HG03460 (cell line): ENCODE measurements around the gene TEX101.

Source experiments
- ATAC-seq: cut with Tn5 transposase; IDR thresholded peaks from one replicate; pipeline ENCODE4 v1.9.1; 2021; ENCODE audit not compliant: unreplicated experiment

Gene TEX101

GRCh38 chr19:43445426-43445825 is 30.7 kb downstream of the TEX101 start:
- no peak for ATAC-seq

- no peak for ATAC-seq
These were observed 32.2 kb downstream of the TEX101 start for GRCh38 chr19:43446746-43447489.

- no peak for ATAC-seq
These were observed 33.0 kb downstream of the TEX101 start for GRCh38 chr19:43447655-43448054.

- ATAC-seq: no peak
These were observed 35.9 kb downstream of the TEX101 start for GRCh38 chr19:43450545-43450997.

- no peak for ATAC-seq
These were observed 37.9 kb downstream of the TEX101 start for GRCh38 chr19:43452582-43452981.

GRCh38 chr19:43454031-43454430 is 39.3 kb downstream of the TEX101 start:
- no peak for ATAC-seq

- ATAC-seq: no peak
These were observed 40.8 kb downstream of the TEX101 start for GRCh38 chr19:43455321-43456113.

- ATAC-seq: no peak
These were observed 43.1 kb downstream of the TEX101 start for GRCh38 chr19:43457809-43458208.

GRCh38 chr19:43460362-43461016 is 45.8 kb downstream of the TEX101 start:
- no peak for ATAC-seq

- no peak for ATAC-seq
These were observed 46.6 kb downstream of the TEX101 start for GRCh38 chr19:43461303-43461702.

GRCh38 chr19:43462383-43462782 is 47.7 kb downstream of the TEX101 start:
- no peak for ATAC-seq

GRCh38 chr19:43462785-43463380 is 48.2 kb downstream of the TEX101 start:
- ATAC-seq: no peak

- ATAC-seq: peak; percentile 78
These were observed 48.9 kb downstream of the TEX101 start for GRCh38 chr19:43463381-43464133.

- ATAC-seq: peak; percentile 33
These were observed 49.6 kb downstream of the TEX101 start for GRCh38 chr19:43464134-43464775.

- ATAC-seq: no peak
These were observed 50.9 kb downstream of the TEX101 start, which contains the start of gene LYPD3 for GRCh38 chr19:43465468-43466120. Gene LYPD3, minus strand, starts transcription at chr19:43465608. Its CDS starts 37 bp downstream, at chr19:43465571.

- no peak for ATAC-seq
These were observed 52.1 kb downstream of the TEX101 start for GRCh38 chr19:43466793-43467192.

GRCh38 chr19:43467276-43467675 is 52.6 kb downstream of the TEX101 start:
- no peak for ATAC-seq

- ATAC-seq: no peak
These were observed 53.0 kb downstream of the TEX101 start for GRCh38 chr19:43467730-43468129.
